ENCODE data around the gene UFL1.

DNA sequence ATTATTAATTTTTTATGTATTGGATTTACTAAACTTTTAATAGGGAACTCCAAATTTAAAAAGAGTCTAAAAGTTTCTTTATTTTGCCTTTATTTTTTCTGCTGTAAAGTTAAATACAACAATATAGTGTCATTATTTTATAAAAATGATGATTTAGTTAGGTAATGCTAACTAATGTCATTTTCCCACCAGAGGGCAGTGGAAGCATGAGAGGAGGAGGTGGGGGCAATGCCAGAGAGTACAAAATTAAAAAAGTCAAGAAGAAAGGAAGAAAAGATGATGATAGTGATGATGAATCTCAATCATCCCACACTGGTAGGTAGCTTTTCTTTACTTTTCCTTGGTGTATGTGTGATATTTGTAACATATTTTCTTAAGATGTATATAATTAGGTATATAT is 21.1 kb downstream of the UFL1 start:
- TF ChIP-seq, protein P1, sequence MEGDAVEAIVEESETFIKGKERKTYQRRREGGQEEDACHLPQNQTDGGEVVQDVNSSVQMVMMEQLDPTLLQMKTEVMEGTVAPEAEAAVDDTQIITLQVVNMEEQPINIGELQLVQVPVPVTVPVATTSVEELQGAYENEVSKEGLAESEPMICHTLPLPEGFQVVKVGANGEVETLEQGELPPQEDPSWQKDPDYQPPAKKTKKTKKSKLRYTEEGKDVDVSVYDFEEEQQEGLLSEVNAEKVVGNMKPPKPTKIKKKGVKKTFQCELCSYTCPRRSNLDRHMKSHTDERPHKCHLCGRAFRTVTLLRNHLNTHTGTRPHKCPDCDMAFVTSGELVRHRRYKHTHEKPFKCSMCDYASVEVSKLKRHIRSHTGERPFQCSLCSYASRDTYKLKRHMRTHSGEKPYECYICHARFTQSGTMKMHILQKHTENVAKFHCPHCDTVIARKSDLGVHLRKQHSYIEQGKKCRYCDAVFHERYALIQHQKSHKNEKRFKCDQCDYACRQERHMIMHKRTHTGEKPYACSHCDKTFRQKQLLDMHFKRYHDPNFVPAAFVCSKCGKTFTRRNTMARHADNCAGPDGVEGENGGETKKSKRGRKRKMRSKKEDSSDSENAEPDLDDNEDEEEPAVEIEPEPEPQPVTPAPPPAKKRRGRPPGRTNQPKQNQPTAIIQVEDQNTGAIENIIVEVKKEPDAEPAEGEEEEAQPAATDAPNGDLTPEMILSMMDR (conservative IDR thresholded peaks at IDR 0.05) = peak; percentile 60
- TF ChIP-seq ZFX (IDR thresholded peaks at IDR 0.05) = no peak
